ENCODE measurements around the gene RIMBP2.

Gene RIMBP2

DNA sequence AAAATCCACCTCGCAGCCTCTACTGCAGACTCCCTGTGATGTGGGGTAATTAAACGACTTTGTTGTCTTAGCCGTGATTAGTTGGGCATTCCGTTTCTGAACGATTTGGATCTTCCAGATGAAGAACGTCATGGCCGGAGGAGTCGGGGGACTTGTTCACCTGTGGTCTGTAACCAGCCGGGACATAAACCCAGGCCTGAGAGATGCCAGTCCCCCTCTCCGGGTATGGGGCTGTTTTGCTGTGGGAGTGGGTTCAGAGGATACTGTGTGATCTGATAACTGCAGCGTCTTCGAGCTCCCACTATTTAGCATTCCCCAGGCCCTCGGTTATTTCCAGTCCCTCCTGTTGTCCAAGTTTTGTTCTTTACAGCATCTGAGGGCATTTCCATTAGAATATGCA, 282.3 kb downstream of the RIMBP2 start:
- no peak for DNase-seq

DNA sequence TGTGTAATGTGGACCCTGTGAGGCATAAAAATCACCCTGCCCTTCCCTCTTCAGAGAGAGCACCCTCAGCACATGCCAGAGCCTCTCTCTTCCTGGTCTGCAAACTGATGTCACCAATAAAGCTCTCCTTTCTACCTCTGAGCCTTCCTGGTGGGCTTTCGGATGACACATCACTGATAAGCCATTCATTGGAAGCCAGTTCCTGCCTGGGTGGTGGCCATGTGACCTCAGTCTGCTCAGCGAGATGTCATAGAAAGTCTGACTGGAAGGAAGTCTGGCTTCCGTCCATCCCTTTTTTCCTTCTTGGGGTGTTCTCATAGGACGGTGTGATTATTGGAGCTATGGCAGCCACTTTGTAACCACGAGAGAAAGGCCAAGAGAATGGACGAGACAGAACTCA, 282.7 kb downstream of the RIMBP2 start:
- no peak for DNase-seq

DNA sequence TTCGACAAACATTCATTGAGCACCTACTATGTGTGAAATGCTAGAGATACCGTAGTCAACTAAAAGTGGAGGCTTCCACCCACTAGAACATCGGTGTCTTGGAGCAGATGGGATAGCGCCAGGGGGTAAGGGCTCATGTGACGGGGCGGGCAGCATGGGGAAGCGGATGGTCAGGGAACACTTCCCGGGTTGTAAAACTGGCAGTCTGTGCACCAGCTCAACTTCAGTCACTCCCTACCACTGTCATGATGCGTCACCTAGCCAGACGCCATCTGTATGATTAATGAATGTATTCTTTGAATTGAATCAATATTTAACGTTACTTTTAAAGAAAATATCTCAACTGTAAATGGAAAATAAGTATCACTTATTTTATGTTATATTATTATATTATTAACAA, 284.9 kb downstream of the RIMBP2 start:
- no peak for DNase-seq

DNA sequence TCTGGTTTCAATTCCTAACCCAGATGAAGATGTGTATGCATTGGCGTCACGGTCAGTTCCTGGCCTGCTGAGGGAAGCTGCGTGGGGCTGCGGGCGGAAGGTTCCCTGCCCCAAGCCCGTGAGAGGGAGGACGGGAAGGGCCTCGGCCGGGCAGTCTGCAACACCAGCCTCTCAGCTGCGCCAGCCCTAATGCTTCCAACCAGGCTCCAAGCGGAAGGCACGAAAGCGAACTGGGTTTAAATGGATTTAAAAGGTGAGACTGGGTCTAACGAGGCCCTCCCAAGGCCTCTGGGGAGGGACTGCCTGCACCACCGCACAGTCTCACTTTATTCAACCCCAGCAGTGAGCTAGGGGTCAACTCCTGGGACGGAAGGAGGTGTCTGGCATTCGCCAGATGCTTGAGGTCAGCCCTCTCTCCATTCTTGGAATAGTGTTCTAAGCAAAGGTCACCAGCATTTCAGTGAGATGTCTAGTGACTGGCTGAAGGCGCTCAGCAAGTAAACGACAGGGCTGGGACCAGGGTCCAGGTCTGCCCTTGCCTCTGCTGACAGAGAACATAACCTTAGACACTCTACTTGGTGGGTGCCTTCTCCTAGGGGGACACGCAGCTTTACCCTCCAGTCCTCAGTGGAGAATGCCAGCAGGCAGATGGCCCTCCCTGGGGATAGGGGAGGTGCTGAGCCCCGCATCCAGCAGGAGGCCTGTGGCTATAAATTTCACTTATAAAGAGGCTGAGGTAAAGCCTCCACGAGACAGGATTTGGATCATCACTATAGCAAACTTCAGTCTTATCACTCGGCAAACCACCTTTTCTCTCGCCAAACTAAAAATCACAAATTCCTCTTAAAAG, 286.2 kb downstream of the RIMBP2 start:
- no peak for DNase-seq

DNA sequence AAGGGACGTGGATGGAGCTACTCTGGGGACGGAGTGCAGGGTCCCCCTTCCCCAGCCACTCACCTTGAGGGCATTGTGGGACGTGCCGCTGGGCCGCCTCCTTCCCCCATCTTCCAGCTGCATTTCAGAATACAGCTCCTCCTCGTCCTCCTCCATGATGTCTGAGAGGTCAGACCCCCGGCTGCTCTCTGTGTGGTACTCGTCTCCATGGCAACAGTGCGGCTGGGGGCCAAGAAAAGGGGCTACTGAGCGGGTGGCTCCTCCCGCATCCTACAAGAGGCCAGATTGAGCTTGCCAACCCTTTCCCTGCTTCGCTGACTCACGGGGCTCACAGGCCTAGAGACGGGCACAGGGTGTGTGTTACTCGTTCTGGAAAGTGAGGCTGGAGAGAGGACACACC, 288.0 kb downstream of the RIMBP2 start:
- no peak for DNase-seq

DNA sequence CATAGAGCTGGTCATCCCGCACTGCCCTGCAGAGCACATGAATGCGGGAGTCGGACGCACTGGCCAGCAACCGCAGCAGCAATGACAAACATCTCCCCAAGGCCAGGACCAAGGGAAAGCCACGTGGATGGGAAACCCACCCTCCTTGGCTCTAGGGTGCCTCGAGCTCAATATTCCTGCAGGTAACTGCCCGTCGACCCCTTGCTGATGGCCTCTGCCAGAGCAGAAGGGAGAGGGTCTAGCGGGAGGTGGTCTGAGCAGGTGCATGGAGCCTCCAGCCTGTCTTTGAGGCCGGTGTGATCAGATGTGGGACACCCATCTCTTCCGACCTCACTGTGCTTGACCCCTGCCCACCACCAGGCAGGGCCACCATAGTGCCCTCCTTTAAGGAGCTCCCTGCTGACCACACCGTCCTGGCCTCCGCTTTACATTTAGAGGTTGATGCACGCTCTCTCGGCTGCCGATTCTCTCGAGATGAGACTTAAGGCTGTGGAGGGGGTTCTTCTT, 288.7 kb downstream of the RIMBP2 start:
- DNase-seq = no peak

DNA sequence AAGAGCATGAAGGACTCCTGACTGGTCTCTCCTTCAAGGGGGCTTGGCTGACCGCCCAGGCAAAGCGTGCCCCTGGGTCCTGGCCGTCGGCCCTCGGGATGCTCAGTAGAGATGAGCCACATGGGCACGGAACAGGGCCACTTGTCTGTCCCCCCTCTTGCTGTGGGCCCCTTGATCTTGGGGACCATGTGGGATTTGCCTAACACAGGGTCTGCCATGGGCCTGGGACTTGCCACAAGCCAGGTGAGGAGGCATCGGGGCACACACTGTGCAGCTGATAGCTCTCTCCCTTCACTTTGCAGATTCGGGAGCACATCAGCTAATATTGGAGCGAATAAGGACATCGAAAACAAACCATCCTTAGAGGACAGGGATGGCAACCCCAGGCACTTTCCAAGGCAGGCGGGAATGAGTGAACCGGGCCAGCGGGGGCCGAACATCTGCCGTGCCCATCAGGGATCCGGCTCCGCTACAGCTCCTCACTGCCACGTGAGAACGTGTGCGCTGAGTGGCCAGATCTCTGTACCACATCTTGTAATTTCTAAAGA, 290.3 kb downstream of the RIMBP2 start:
- DNase-seq = no peak

DNA sequence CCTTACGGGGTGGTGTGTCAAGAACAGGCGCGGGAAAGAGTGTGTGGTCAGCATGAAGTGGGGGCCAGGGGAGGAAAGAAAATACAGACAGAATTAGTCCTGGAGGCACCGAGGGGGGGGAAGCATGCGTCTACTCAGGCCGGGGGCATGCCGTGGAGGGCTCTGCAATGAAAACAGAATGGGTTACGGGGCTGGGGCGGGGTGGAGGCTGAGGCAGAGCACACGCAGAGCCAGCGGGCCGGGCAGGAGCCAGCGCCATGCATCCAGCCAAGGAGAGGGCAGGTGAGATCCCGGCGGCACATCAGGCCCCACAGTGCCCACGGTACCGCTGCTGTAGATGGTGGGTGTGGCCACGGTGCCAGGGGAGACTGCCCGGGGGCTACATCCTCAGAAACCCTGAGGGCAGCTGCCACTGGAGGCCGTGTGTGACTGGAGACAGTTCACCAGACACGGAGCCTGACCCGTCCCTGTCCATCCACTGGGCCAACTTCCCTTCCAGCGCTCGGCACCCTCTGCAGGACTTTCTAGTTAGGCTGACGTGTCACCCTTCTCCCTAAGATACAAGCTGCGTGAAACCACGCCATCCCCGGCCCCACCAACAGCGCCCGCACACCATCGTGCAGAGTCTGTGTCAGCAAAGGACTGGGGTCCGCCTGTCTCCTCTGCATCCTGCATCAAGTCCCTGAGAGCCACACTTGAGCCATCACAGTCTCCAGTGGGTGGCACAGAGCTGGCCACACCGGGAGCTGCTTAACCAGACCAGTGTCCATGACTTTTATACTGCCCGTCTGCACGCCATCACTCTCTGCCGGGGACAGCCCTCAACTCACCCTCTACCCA, 291.0 kb downstream of the RIMBP2 start:
- DNase-seq = no peak

DNA sequence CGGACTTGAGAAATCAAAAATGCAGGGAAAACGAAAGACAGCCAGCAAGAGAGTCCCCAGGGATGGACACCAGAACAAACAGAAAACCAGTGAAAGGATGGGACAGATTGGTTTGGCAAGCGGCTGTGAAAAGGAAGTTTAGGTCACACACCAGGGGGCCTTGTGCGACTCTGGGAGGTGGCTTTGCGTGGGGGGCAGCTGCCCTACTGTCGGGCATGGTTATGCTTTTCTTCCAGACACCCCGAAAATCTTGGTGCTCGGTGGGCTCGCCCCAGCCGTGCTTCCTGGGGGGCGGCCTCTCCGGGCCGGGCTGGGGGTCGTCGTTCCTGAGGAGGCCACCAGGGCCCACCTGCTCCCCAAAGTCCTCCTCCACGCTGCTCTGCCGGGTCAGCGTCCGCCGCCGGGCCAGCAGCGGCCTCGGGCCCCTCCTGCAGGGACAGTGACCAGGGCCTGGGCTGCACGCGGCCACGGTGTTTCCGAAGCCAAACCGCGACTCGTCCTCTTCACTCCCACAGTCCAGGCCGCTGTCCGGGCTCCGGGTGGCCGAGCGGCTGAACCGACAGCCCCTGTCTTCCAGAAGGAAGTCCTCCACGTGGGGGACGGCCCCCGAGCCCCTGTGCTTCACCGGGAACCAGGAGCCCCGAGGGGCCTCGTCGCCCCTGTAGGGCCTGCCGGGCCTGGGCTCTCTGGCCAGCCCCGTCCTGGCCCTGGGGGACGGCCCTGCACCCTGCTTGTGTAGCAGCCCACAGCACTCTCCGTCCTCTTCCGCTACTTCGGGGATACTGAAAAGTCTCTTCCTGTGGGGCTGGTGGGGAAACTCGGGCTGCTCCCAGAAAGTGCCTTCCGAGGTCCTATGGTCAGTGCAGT, 291.9 kb downstream of the RIMBP2 start:
- DNase-seq = no peak

DNA sequence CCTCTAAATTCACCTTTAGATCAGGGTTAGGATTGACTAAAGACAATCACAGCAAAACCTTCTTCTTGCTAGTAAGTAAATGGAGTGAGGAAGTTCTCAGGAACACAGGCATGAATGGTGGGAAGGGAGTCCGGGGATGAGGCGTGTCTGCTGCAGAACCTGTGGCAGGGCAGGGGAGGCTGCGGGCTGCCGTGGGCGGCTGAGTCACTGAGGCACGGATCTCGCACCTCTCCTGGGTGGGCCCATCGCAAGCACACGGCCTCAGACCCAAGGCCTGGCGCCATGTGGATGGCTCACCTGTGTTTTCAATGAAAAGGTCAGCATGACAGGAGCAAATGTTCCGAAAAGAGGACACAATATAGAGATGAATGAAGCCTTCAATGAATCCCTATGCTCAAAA, 293.0 kb downstream of the RIMBP2 start:
- DNase-seq = no peak

DNA sequence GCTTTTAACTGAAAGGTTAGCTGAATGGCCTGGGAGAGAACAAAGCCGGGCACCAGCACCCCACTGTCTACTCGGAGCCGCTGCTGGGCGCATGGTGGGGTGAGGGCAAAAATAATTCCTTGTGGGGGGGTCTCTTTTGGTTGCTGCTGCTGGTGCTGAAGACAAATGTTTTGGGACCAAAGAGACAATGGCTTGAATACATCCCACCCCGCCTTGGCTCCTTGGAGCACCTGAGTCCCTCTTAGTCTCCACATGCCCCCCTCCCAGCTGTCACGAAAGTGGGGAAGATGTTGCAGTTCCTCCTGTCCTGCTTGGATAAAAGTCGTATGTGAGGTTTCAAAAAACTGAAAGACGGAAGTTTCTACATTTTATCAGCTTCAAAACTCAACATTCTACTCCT, 293.4 kb downstream of the RIMBP2 start:
- no peak for DNase-seq

DNA sequence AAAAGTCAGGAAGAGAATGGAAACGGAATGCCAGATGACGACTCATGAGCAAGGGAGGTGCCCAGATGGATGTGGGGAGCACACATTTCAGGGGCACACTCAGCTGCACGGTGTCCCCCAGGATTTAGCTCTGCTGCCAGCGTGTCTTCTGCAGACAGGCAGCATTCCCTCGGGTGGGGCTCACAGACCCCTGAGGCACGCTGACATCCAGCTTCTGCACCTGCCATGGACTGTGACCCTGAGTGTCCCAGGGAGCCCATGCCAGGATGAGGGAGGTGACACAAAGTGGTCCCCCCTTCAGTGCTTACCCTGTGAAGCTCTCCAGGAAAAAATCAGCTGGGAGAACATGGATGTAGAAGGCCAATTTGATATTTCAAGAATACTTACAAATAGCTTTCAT, 294.2 kb downstream of the RIMBP2 start:
- no peak for DNase-seq

DNA sequence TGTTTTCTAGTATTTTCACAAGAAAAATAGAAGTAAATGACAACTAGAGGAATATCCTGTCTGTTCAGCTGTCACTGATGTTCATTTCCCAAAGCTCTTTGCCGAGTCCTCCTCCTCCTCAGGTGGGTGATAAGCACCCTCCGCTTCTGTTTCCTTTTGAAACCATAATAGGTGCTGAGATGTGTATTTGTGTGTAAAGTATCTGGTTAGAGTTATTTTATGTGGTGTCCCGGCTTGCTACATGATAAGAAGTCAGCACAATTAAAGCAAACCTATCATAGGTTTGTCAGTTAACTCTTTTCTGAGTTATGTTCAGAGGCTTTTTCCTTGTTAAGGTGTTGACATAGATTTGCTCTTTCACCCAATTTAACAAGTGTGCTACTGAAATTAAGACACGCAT, 296.0 kb downstream of the RIMBP2 start:
- DNase-seq = no peak

DNA sequence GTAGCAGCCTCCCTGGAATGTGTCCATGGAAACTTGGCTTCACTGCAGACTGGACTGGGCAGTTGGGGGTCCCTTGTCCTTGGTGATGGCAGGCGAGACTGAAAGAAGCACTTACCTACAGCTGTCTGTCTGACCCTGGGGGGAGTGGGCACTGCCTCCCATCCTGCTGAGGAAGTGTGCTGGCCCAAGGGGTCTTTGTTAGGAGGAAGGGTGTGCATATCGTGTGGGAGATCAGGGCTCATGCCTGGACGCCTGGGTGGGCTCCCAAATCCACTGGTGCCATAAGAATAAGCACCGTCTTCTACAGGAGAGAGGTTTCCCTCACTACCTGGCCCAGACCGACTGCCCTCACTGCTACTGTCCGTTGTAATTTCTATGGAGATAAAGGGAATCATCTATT, 297.0 kb downstream of the RIMBP2 start:
- no peak for DNase-seq

DNA sequence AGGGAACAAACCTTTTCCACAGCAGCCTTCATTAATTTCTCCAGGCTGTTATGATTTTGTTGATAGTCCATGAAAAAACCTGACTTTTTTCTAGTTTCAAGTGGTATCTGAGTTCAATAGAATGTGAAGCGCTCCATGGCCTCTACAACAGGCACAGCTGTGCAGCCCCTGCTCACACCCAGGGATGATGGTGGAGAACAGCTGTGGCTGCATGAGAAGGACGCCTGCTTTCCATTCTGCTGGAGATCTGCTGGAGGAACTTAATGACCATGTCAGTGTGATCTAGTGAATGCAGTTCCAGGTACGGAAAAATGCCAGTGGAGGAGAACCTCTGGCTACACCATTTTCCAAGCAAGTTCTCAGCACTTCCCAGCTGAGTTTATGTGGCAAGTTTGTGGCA, 297.8 kb downstream of the RIMBP2 start:
- DNase-seq = no peak

DNA sequence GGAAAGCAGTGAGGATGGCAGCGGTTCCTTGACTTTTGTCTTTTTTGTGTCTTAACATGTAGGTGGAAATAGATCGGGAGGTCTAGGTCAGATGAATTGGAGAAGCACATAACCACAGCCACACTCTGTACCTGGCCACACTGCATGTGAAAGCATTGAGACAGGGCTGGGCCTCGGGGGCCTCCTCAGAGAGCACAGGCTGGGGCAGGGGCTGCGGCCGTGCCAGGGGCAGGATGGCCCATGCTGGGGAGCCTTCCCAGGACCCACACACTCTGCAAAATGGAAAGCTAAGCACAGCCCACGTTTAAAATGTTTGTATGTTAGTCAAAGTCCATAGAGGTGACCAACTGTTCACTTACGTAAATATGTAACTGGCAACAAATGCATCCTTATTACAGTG, 301.7 kb downstream of the RIMBP2 start:
- DNase-seq = no peak

DNA sequence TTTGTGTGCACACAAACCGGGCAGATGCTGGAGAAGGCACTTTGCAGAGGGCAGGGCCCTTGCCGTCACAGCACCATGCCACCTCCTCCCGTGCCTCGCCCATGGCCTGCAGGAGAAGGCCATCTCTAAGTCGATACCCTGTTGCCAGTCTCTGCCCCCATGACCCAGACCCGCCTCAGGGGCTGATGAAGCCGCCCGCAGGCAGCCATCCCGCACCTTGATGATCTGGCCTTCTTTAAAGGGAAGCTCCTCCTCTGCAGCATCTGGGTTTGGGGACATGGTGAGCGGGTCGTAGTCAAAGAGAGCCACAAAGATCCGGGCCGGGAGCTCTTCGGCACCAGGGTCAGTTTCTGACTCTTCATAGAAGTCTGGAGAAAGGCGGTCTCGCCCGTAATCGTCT, 302.2 kb downstream of the RIMBP2 start:
- no peak for DNase-seq

DNA sequence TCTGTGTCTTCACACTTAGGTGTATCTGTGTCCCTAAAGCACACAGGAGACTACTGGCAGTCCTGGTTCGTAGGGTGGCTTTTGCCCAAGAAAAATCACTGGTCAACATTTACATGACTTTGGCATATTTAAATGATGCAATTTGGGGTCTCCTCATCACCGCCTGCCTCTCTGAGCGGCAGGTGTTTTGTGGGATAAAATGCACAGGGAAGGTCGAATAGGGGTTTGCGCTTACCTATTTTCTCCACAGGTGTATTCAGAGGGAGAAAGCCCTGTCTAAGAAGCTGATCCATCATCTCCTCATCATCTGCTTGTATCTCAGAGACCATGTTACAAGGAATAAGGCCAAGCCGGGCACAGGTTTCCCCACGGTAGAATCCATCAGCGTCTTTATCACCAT, 303.7 kb downstream of the RIMBP2 start:
- DNase-seq = no peak

DNA sequence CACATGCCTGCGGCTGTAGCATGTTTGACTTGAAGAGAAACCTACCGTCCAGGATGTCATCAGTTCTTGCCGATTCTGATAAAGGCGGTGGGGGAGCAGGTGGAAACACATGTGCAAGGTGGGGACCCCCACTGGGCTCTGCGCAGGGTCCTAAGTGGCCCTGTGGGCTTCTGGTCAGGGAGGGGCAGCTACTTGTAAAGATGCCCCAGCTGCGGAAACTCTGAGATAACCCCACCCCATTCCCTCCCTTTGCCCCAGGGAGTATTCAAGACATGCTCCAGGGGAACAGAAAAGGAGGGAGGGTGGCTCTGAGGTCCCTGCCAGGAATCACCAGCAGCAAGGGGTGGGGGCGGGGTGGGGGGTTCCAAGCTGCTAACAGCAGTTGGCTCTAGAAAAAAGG, 310.8 kb downstream of the RIMBP2 start:
- DNase-seq = no peak

DNA sequence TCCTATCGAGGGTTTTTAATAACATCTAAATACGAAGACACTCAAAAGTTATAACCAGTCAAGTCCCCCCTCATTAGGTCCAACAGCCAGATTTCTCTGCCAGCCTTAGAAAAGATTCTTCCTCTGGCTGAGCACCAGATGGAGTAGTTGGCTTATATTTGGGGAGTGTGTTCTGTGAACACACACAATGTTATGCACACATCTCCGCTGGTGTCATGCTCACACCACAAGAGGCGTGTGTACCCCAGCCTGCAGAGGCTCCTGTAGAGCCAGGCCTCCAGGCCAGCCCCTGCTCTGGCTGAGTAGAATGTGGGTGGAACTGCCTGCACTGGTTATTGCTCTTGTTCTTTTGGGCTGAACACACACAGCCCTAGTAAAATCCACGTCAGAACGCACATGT, 314.4 kb downstream of the RIMBP2 start:
- no peak for DNase-seq

DNA sequence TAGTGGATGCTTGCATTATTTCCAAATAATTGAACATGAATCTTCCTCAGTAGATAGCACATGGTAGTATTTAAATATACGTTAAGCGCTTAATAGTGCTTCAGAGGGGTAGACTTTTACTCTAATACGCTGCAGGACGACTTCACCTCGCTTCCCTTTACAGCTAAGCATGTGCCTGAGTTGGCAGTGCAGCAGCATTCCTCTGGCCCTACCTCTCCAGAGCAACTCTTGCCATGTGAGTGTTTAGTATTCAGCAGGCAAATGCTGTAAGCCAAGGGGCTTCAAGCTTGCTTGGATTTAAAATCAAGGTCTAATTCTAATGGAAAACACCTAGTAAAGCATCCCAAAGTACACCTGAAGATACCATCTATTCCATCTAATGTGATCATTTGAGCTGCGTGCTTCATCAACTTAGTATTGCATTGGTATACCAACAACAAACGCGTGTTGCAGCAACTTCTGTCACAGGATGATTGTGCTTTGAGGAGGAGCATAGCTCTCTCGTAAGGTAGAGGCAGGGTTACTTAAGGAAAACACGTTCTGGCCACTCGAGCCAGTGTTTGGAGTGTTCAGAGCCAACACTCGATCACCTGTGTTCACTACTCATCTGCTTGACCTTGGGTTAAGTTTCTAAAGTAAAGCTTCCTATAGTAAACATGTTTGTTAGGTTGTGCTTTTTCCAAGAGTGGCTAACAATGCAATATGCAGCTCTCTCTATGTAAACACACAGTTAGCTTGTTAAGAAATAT, 317.8 kb downstream of the RIMBP2 start:
- DNase-seq = no peak

DNA sequence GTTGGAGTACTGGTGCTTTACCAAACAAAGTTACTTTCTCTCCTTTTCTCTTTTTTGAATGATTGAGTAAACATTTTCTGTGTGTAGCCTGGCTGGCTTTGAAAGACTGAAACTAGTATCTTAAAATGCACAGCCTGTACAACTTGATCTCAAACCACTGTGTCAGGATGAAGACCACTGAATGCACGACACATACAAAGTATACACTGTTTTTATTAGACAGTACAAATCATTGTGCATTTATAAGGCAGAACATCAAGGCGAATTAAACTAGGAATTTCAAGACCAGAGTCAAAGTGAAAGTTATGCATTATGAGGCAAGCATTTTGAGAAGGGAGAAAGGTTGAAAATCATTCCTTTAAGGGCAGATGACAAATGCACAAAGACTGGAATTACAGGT, 319.4 kb downstream of the RIMBP2 start:
- no peak for DNase-seq

Measured in inflammatory macrophage treated with lipopolysaccharide for 1 hour (primary cell).